Measurements from ENCODE around the gene PDXP.

The PDXP gene

GRCh38 chr22:37630839-37631435 is 27.6 kb upstream of the PDXP start:
- Histone ChIP-seq H3K4me1 (ENCODE audit: control insufficient read depth, insufficient read depth, low read length) (peaks cover 50% of the 10 kb centered on the region), H3K4me3 (ENCODE audit: low read length) (no peak overlapping the region), H3K36me3 (ENCODE audit: control insufficient read depth, insufficient read depth, low read length, severe bottlenecking) (peaks cover 24% of the 10 kb centered on the region), H3K27me3 (replicated peaks; ENCODE audit: control insufficient read depth, insufficient read depth, low read length) (no peaks in the 10 kb centered on the region), H3K9me3 (ENCODE audit: control insufficient read depth, low read length) (no peaks in the 10 kb centered on the region), H3K9ac (ENCODE audit: low read length) (no peak overlapping the region)
- DNase-seq (ENCODE audit: low read depth), result no peak

- Histone ChIP-seq H3K36me3 (ENCODE audit: control insufficient read depth, insufficient read depth, low read length, severe bottlenecking) (peaks cover 24% of the 10 kb centered on the region), H3K27me3 (replicated peaks; ENCODE audit: control insufficient read depth, insufficient read depth, low read length) (no peaks in the 10 kb centered on the region), H3K4me3 (ENCODE audit: low read length) (no peak overlapping the region), H3K9ac (ENCODE audit: low read length) (no peak overlapping the region), H3K9me3 (ENCODE audit: control insufficient read depth, low read length) (no peaks in the 10 kb centered on the region), H3K4me1 (ENCODE audit: control insufficient read depth, insufficient read depth, low read length) (peaks cover 50% of the 10 kb centered on the region)
- DNase-seq (ENCODE audit: low read depth), result no peak
These were observed 26.9 kb upstream of the PDXP start for GRCh38 chr22:37631448-37632173.

GRCh38 chr22:37632174-37633088 is 26.1 kb upstream of the PDXP start:
- Histone ChIP-seq H3K4me3 (ENCODE audit: low read length) (no peak overlapping the region), H3K9ac (ENCODE audit: low read length) (peak overlapping the region; percentile 84), H3K9me3 (ENCODE audit: control insufficient read depth, low read length) (no peaks in the 10 kb centered on the region), H3K27me3 (replicated peaks; ENCODE audit: control insufficient read depth, insufficient read depth, low read length) (no peaks in the 10 kb centered on the region), H3K4me1 (ENCODE audit: control insufficient read depth, insufficient read depth, low read length) (peaks cover 47% of the 10 kb centered on the region), H3K36me3 (ENCODE audit: control insufficient read depth, insufficient read depth, low read length, severe bottlenecking) (peaks cover 24% of the 10 kb centered on the region)
- no peak for DNase-seq (ENCODE audit: low read depth)

GRCh38 chr22:37633089-37633624 is 25.4 kb upstream of the PDXP start:
- H3K9me3 ChIP-seq (ENCODE audit: control insufficient read depth, low read length), result no peaks in the 10 kb centered on the region
- H3K4me1 ChIP-seq (ENCODE audit: control insufficient read depth, insufficient read depth, low read length), result peaks cover 44% of the 10 kb centered on the region
- no peaks in the 10 kb centered on the region for H3K27me3 ChIP-seq (replicated peaks; ENCODE audit: control insufficient read depth, insufficient read depth, low read length)

GRCh38 chr22:37633625-37634416 is 24.7 kb upstream of the PDXP start:
- H3K4me3 ChIP-seq (ENCODE audit: low read length), result peak overlapping the region; percentile 71

More at GRCh38 chr22:37633089-37633624, 25.4 kb upstream of the PDXP start:
- Histone ChIP-seq H3K4me3 (ENCODE audit: low read length) (no peak overlapping the region), H3K9ac (ENCODE audit: low read length) (peak overlapping the region; percentile 84), H3K36me3 (ENCODE audit: control insufficient read depth, insufficient read depth, low read length, severe bottlenecking) (peaks cover 24% of the 10 kb centered on the region)
- DNase-seq (ENCODE audit: low read depth), result no peak

GRCh38 chr22:37634417-37634924 is 24.1 kb upstream of the PDXP start:
- peak; percentile 24 for DNase-seq (ENCODE audit: low read depth)
- Histone ChIP-seq H3K36me3 (ENCODE audit: control insufficient read depth, insufficient read depth, low read length, severe bottlenecking) (peaks cover 17% of the 10 kb centered on the region), H3K9ac (ENCODE audit: low read length) (peak overlapping the region; percentile 84), H3K4me1 (ENCODE audit: control insufficient read depth, insufficient read depth, low read length) (peaks cover 54% of the 10 kb centered on the region), H3K9me3 (ENCODE audit: control insufficient read depth, low read length) (no peaks in the 10 kb centered on the region), H3K27me3 (replicated peaks; ENCODE audit: control insufficient read depth, insufficient read depth, low read length) (no peaks in the 10 kb centered on the region), H3K4me3 (ENCODE audit: low read length) (peak overlapping the region; percentile 71)

More at GRCh38 chr22:37633625-37634416, 24.7 kb upstream of the PDXP start:
- H3K27me3 ChIP-seq (replicated peaks; ENCODE audit: control insufficient read depth, insufficient read depth, low read length), result no peaks in the 10 kb centered on the region
- H3K36me3 ChIP-seq (ENCODE audit: control insufficient read depth, insufficient read depth, low read length, severe bottlenecking), result peaks cover 22% of the 10 kb centered on the region
- peak; percentile 83 for DNase-seq (ENCODE audit: low read depth)
- H3K9ac ChIP-seq (ENCODE audit: low read length), result peak overlapping the region; percentile 84
- H3K9me3 ChIP-seq (ENCODE audit: control insufficient read depth, low read length), result no peaks in the 10 kb centered on the region
- H3K4me1 ChIP-seq (ENCODE audit: control insufficient read depth, insufficient read depth, low read length), result peaks cover 50% of the 10 kb centered on the region

- peaks cover 54% of the 10 kb centered on the region for H3K4me1 ChIP-seq (ENCODE audit: control insufficient read depth, insufficient read depth, low read length)
- no peaks in the 10 kb centered on the region for H3K9me3 ChIP-seq (ENCODE audit: control insufficient read depth, low read length)
- no peaks in the 10 kb centered on the region for H3K27me3 ChIP-seq (replicated peaks; ENCODE audit: control insufficient read depth, insufficient read depth, low read length)
- DNase-seq (ENCODE audit: low read depth), result no peak
- H3K36me3 ChIP-seq (ENCODE audit: control insufficient read depth, insufficient read depth, low read length, severe bottlenecking), result peaks cover 10% of the 10 kb centered on the region
- peak overlapping the region; percentile 84 for H3K9ac ChIP-seq (ENCODE audit: low read length)
- no peak overlapping the region for H3K4me3 ChIP-seq (ENCODE audit: low read length)
These were observed 23.4 kb upstream of the PDXP start for GRCh38 chr22:37635157-37635556.

GRCh38 chr22:37636186-37636948 is 22.2 kb upstream of the PDXP start:
- peaks cover 4% of the 10 kb centered on the region for H3K36me3 ChIP-seq (ENCODE audit: control insufficient read depth, insufficient read depth, low read length, severe bottlenecking)
- peak; percentile 28 for DNase-seq (ENCODE audit: low read depth)
- no peak overlapping the region for H3K4me3 ChIP-seq (ENCODE audit: low read length)

GRCh38 chr22:37636949-37637273 is 21.6 kb upstream of the PDXP start:
- H3K36me3 ChIP-seq (ENCODE audit: control insufficient read depth, insufficient read depth, low read length, severe bottlenecking), result no peaks in the 10 kb centered on the region
- H3K9me3 ChIP-seq (ENCODE audit: control insufficient read depth, low read length), result no peaks in the 10 kb centered on the region
- no peak for DNase-seq (ENCODE audit: low read depth)
- H3K9ac ChIP-seq (ENCODE audit: low read length), result no peak overlapping the region
- H3K4me1 ChIP-seq (ENCODE audit: control insufficient read depth, insufficient read depth, low read length), result peaks cover 64% of the 10 kb centered on the region
- H3K4me3 ChIP-seq (ENCODE audit: low read length), result no peak overlapping the region
- H3K27me3 ChIP-seq (replicated peaks; ENCODE audit: control insufficient read depth, insufficient read depth, low read length), result no peaks in the 10 kb centered on the region

More at GRCh38 chr22:37636186-37636948, 22.2 kb upstream of the PDXP start:
- H3K4me1 ChIP-seq (ENCODE audit: control insufficient read depth, insufficient read depth, low read length), result peaks cover 61% of the 10 kb centered on the region
- H3K9ac ChIP-seq (ENCODE audit: low read length), result no peak overlapping the region
- H3K27me3 ChIP-seq (replicated peaks; ENCODE audit: control insufficient read depth, insufficient read depth, low read length), result no peaks in the 10 kb centered on the region
- H3K9me3 ChIP-seq (ENCODE audit: control insufficient read depth, low read length), result no peaks in the 10 kb centered on the region

Measured in adipocyte (in vitro differentiated cells).